ENCODE measurements around the gene MOGAT3. TPM values are rescaled to one million over a fixed set of nuclear protein-coding genes. Genes with fewer than 3 reads are reported as not detected.
"Not testable (repeated sequence)": the region's sequence is repeated elsewhere in the genome, so short reads cannot be mapped to it uniquely, and the experiment has no call there.

The MOGAT3 gene
- total RNA-seq, 2 donors from 2014 or later = not detected

- no peak for ATAC-seq (replicated peaks in 1 of 2)
- Mint-ChIP-seq H3K4me3 (no peak overlapping the region), H3K27ac (no peak overlapping the region), H3K9me3 (no peaks in the 10 kb centered on the region), H3K27me3 (ENCODE audit: low read depth) (peaks cover 26% of the 10 kb centered on the region), H3K4me1 (ENCODE audit: low read depth) (peaks cover 8% of the 10 kb centered on the region), H3K36me3 (ENCODE audit: insufficient read depth in 2 of 2) (peaks cover 0 to 2% of the 10 kb centered on the region in 2 donors)
- DNase-seq = no peak
These were observed 5.2 kb upstream of the MOGAT3 start for GRCh38 chr7:101205901-101206664.

- H3K9me3 Mint-ChIP-seq; DNase-seq; H3K36me3 Mint-ChIP-seq (ENCODE audit: insufficient read depth in 2 of 2): not testable (repeated sequence)
- ATAC-seq (replicated peaks in 1 of 2) = peak in 1 of 2 donors; percentile 38
- H3K4me1 Mint-ChIP-seq (ENCODE audit: low read depth) = peaks cover 13% of the 10 kb centered on the region
- peak overlapping the region; percentile 44 to 52 for H3K4me3 Mint-ChIP-seq
- peaks cover 39% of the 10 kb centered on the region for H3K27me3 Mint-ChIP-seq (ENCODE audit: low read depth)
- peak overlapping the region; percentile 22 for H3K27ac Mint-ChIP-seq
These were observed 3.2 kb upstream of the MOGAT3 start for GRCh38 chr7:101203740-101204738.

GRCh38 chr7:101202603-101202918 lies 1.7 kb upstream of the MOGAT3 start:
- peak overlapping the region in 1 of 2 donors; percentile 15 for H3K4me3 Mint-ChIP-seq
- DNase-seq (no peak), ATAC-seq (replicated peaks in 1 of 2) (no peak)
- peaks cover 13% of the 10 kb centered on the region for H3K4me1 Mint-ChIP-seq (ENCODE audit: low read depth)
- H3K36me3 Mint-ChIP-seq (ENCODE audit: insufficient read depth in 2 of 2) = no peaks in the 10 kb centered on the region
- H3K27me3 Mint-ChIP-seq (ENCODE audit: low read depth) = peaks cover 39% of the 10 kb centered on the region
- no peak overlapping the region for H3K27ac Mint-ChIP-seq
- no peaks in the 10 kb centered on the region for H3K9me3 Mint-ChIP-seq

- Mint-ChIP-seq H3K4me3 (peak overlapping the region in 1 of 2 donors; percentile 40), H3K27ac (no peak overlapping the region), H3K27me3 (ENCODE audit: low read depth) (peaks cover 39% of the 10 kb centered on the region), H3K4me1 (ENCODE audit: low read depth) (peaks cover 13% of the 10 kb centered on the region), H3K9me3 (no peaks in the 10 kb centered on the region), H3K36me3 (ENCODE audit: insufficient read depth in 2 of 2) (no peaks in the 10 kb centered on the region)
- DNase-seq = no peak
- ATAC-seq (replicated peaks in 1 of 2) = no peak
These were observed 1.1 kb upstream of the MOGAT3 start for GRCh38 chr7:101201695-101202602.

GRCh38 chr7:101200504-101200861 lies 353 bp downstream of the MOGAT3 start:
- Mint-ChIP-seq H3K36me3 (ENCODE audit: insufficient read depth in 2 of 2) (no peaks in the 10 kb centered on the region), H3K27ac (no peak overlapping the region), H3K27me3 (ENCODE audit: low read depth) (peaks cover 39% of the 10 kb centered on the region), H3K4me3 (peak overlapping the region in 1 of 2 donors; percentile 54), H3K4me1 (ENCODE audit: low read depth) (peaks cover 13% of the 10 kb centered on the region), H3K9me3 (no peaks in the 10 kb centered on the region)
- ATAC-seq (replicated peaks in 1 of 2) (no peak), DNase-seq (no peak)

- H3K4me3 Mint-ChIP-seq; H3K36me3 Mint-ChIP-seq (ENCODE audit: insufficient read depth in 2 of 2); ATAC-seq (replicated peaks in 1 of 2); DNase-seq; H3K27ac Mint-ChIP-seq; H3K9me3 Mint-ChIP-seq: not testable (repeated sequence)
- peaks cover 39% of the 10 kb centered on the region for H3K27me3 Mint-ChIP-seq (ENCODE audit: low read depth)
- peaks cover 13% of the 10 kb centered on the region for H3K4me1 Mint-ChIP-seq (ENCODE audit: low read depth)
These were observed 1.3 kb downstream of the MOGAT3 start for GRCh38 chr7:101199522-101199921.

GRCh38 chr7:101198476-101198875 lies 2.4 kb downstream of the MOGAT3 start:
- no peak overlapping the region for H3K27ac Mint-ChIP-seq
- H3K4me3 Mint-ChIP-seq = no peak overlapping the region
- peaks cover 31% of the 10 kb centered on the region for H3K27me3 Mint-ChIP-seq (ENCODE audit: low read depth)
- peaks cover 4% of the 10 kb centered on the region for H3K4me1 Mint-ChIP-seq (ENCODE audit: low read depth)
- ATAC-seq (replicated peaks in 1 of 2) (no peak), DNase-seq (no peak)
- H3K36me3 Mint-ChIP-seq (ENCODE audit: insufficient read depth in 2 of 2) = no peaks in the 10 kb centered on the region
- no peaks in the 10 kb centered on the region for H3K9me3 Mint-ChIP-seq

GRCh38 chr7:101197991-101198390 lies 2.8 kb downstream of the MOGAT3 start:
- no peak for DNase-seq
- Mint-ChIP-seq H3K27ac (no peak overlapping the region), H3K9me3 (no peaks in the 10 kb centered on the region), H3K4me3 (no peak overlapping the region), H3K4me1 (ENCODE audit: low read depth) (peaks cover 4% of the 10 kb centered on the region), H3K36me3 (ENCODE audit: insufficient read depth in 2 of 2) (no peaks in the 10 kb centered on the region), H3K27me3 (ENCODE audit: low read depth) (peaks cover 28% of the 10 kb centered on the region)
- ATAC-seq (replicated peaks in 1 of 2) = no peak

- Mint-ChIP-seq H3K36me3 (ENCODE audit: insufficient read depth in 2 of 2) (no peaks in the 10 kb centered on the region), H3K27me3 (ENCODE audit: low read depth) (peaks cover 17% of the 10 kb centered on the region), H3K27ac (no peak overlapping the region), H3K4me1 (ENCODE audit: low read depth) (peaks cover 7% of the 10 kb centered on the region), H3K4me3 (no peak overlapping the region), H3K9me3 (no peaks in the 10 kb centered on the region)
- DNase-seq = no peak
- ATAC-seq (replicated peaks in 1 of 2) = no peak
These were observed 5.0 kb downstream of the MOGAT3 start for GRCh38 chr7:101195884-101196283.

- ATAC-seq (replicated peaks in 1 of 2) (no peak), DNase-seq (no peak)
- H3K9me3 Mint-ChIP-seq = no peaks in the 10 kb centered on the region
- H3K4me3 Mint-ChIP-seq = no peak overlapping the region
- peaks cover 5% of the 10 kb centered on the region for H3K4me1 Mint-ChIP-seq (ENCODE audit: low read depth)
- no peaks in the 10 kb centered on the region for H3K36me3 Mint-ChIP-seq (ENCODE audit: insufficient read depth in 2 of 2)
- no peak overlapping the region for H3K27ac Mint-ChIP-seq
- H3K27me3 Mint-ChIP-seq (ENCODE audit: low read depth) = peaks cover 21% of the 10 kb centered on the region
These were observed 11.7 kb downstream of the MOGAT3 start for GRCh38 chr7:101189109-101189508.

GRCh38 chr7:101186844-101187428 lies 13.9 kb downstream of the MOGAT3 start:
- Mint-ChIP-seq H3K4me3 (no peak overlapping the region), H3K27me3 (ENCODE audit: low read depth) (peaks cover 20% of the 10 kb centered on the region), H3K36me3 (ENCODE audit: insufficient read depth in 2 of 2) (no peaks in the 10 kb centered on the region), H3K9me3 (no peaks in the 10 kb centered on the region), H3K4me1 (ENCODE audit: low read depth) (no peaks in the 10 kb centered on the region), H3K27ac (no peak overlapping the region)
- DNase-seq (no peak), ATAC-seq (replicated peaks in 1 of 2) (no peak)

- no peaks in the 10 kb centered on the region for H3K36me3 Mint-ChIP-seq (ENCODE audit: insufficient read depth in 2 of 2)
- ATAC-seq (replicated peaks in 1 of 2) (no peak), DNase-seq (no peak)
- no peak overlapping the region for H3K27ac Mint-ChIP-seq
- no peaks in the 10 kb centered on the region for H3K9me3 Mint-ChIP-seq
- no peaks in the 10 kb centered on the region for H3K4me1 Mint-ChIP-seq (ENCODE audit: low read depth)
- H3K27me3 Mint-ChIP-seq (ENCODE audit: low read depth) = peaks cover 20% of the 10 kb centered on the region
- no peak overlapping the region for H3K4me3 Mint-ChIP-seq
These were observed 14.6 kb downstream of the MOGAT3 start for GRCh38 chr7:101186194-101186593.
